ENCODE measurements around the gene CASK.

Gene CASK

GRCh38 chrX:41857670-41858069 lies 65.7 kb downstream of the CASK start:
- ChIA-PET POLR2A (no interaction called here), CTCF (no interaction called here)
- DNase-seq (ENCODE audit: extremely low spot score), result no peak
- TF ChIP-seq CTCF (IDR thresholded peaks at IDR 0.05; ENCODE audit: control extremely low read depth, extremely low read depth, low read depth, missing control alignments), result no peak

GRCh38 chrX:41846714-41847113 lies 76.6 kb downstream of the CASK start:
- ChIA-PET CTCF (no interaction called here), POLR2A (no interaction called here)
- no peak for DNase-seq (ENCODE audit: extremely low spot score)
- no peak for TF ChIP-seq CTCF (IDR thresholded peaks at IDR 0.05; ENCODE audit: control extremely low read depth, extremely low read depth, low read depth, missing control alignments)

- no peak for TF ChIP-seq CTCF (IDR thresholded peaks at IDR 0.05; ENCODE audit: control extremely low read depth, extremely low read depth, low read depth, missing control alignments)
- CTCF ChIA-PET, result no interaction called here
- POLR2A ChIA-PET, result no interaction called here
Measured at GRCh38 chrX:41837270-41837944, 85.9 kb downstream of the CASK start.

GRCh38 chrX:41828826-41829225 lies 94.5 kb downstream of the CASK start:
- DNase-seq (ENCODE audit: extremely low spot score), result no peak
- POLR2A ChIA-PET, result no interaction called here
- CTCF ChIA-PET, result no interaction called here
- TF ChIP-seq CTCF (IDR thresholded peaks at IDR 0.05; ENCODE audit: control extremely low read depth, extremely low read depth, low read depth, missing control alignments), result no peak

More at GRCh38 chrX:41837270-41837944, 85.9 kb downstream of the CASK start:
- DNase-seq (ENCODE audit: extremely low spot score), result no peak

DNA sequence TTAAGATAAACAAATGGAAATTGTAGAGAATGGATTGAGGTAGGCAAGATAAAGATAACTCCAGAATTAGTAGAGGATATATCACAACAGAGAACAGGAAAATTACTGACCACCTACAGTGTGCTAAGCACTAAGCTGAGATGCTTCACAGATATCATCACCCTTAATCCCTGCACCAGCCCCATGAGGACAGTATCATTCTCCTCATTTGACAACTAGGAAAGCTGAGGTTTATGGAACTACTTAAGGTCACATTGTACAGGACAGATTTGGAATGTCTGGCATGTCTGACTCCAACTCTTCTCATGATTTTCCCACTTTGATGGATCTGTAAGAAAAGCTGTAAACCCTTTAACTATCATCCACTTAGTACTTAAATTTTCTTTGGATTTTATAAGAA lies 95.5 kb downstream of the CASK start:
- ChIA-PET CTCF (no interaction called here), POLR2A (no interaction called here)
- no peak for TF ChIP-seq CTCF (IDR thresholded peaks at IDR 0.05; ENCODE audit: control extremely low read depth, extremely low read depth, low read depth, missing control alignments)
- no peak for DNase-seq (ENCODE audit: extremely low spot score)

DNA sequence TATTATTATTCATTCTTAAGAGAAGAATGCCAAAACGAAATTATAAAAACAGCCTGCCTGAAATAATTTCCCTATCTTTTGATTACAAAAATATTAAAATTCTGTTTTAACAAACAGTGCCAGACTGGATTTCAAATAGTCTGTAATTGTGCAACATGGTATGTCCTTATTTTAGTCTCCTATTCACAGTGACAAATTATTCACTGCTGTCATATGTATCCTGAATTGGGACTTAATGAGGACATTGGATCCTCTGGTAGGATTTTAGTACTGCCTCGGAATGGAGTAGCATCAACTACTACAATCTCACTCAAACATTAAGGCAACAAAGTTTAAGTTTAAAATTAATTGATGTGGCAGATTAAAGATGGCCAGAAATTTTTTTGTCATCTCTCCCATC lies 97.6 kb downstream of the CASK start:
- POLR2A ChIA-PET, result no interaction called here
- TF ChIP-seq CTCF (IDR thresholded peaks at IDR 0.05; ENCODE audit: control extremely low read depth, extremely low read depth, low read depth, missing control alignments), result no peak
- CTCF ChIA-PET, result no interaction called here

DNA sequence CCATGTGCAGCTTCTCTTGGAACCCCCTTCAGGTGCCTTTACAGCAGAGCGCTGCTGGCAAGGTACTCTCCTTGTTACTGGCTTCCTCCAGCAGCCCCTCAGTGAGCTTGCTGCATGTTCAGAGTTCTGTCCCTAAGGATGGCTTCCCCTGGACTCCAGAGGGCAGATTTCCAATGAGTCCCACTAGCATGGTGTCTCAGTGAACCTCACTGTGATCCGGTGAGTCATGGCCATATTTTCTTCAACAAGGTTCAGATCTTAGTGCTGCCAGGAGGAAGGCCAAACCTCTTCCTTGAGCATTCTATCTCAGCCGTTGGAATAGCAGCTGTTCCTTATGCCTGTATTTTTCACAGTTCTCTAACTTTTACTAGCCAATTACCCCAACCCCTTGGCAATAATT lies 98.8 kb downstream of the CASK start:
- no peak for DNase-seq (ENCODE audit: extremely low spot score)
- POLR2A ChIA-PET, result no interaction called here
- TF ChIP-seq CTCF (IDR thresholded peaks at IDR 0.05; ENCODE audit: control extremely low read depth, extremely low read depth, low read depth, missing control alignments), result no peak
- CTCF ChIA-PET, result no interaction called here

More for the DNA sequence above, 97.6 kb downstream of the CASK start:
- no peak for DNase-seq (ENCODE audit: extremely low spot score)
